GM21381 (cell line): ENCODE data around the gene HES3.
"Not testable (repeated sequence)": the region's sequence is repeated elsewhere in the genome, so short reads cannot be mapped to it uniquely, and the experiment has no call there.

Experiments used
- ATAC-seq: cut with Tn5 transposase; IDR thresholded peaks from one replicate; pipeline ENCODE4 v1.9.1; 2021; ENCODE audit warnings: mild to moderate bottlenecking, moderate library complexity; ENCODE audit not compliant: unreplicated experiment

The HES3 gene

DNA sequence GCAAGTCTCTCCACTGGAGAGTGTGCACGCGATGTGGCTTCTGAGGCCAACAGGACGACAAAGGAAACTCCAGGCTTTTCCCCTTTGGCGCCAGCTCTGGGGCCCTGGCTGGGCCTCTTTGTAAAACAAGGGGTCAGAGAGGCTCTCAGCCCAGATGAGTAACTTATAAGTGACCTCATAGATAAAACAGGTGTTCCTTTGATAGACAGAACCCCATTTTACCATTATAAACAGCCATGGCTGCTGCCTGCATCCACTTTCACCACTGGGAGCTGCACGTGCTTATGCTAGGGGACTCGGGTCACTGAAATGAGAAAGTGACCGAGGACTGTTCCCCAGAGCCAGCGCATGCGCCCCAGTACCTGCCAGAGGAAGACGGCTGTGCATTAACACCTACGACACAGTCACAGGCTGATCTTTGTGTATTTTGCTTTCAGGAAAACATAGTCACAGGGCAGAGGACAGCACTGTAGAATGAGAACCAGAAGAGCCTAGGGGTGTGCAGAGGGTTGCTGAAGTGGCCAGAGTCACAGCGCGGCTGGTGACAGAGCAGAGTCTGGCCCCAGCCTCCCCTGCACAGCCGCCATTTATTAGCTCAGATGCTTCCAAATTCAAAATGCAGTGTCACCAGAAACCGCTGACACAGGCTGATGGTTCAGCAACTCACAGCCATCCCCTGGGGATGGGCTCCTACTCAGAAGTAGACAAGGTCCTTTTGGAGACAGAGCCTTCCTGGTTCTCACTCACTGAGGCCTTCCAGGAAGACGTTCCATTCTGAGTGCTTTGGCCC is 25.4 kb upstream of the HES3 start:
- no peak for ATAC-seq

DNA sequence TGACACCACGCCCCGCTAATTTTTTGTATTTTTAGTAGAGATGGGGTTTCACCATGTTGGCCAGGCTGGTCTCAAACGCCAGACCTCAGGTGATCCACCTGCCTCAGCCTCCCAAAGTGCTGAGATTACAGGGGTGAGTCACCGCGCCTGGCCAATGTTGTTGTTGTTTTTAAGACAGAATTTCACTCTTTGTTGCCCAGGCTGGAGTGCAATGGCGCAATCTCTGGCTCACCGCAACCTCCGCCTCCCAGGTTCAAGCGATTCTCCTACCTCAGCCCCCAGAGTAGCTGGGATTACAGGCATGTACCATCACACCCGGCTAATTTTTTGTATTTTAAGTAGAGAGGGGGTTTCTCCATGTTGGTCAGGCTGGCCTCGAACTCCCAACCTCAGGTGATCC is 24.3 kb upstream of the HES3 start:
- ATAC-seq = not testable (repeated sequence)

DNA sequence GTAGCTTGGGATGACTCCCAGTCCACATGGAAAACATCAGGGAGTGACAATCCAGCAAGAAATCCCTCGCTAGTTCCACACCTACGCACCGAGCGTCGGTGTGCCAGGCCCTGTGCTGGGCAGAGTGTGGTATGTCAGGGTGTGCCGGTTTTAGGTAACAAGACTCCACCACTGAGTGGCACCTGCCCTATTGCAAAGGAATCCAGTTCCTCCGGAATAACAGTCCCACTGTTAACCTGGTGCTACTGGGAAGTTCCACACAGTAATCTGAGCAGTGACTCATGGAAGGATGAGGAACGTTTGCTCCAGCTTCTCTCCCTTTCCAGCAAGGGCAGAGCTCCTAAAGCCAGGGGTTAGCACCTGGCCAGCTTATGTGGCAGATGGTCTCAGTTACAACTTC is 23.7 kb upstream of the HES3 start:
- ATAC-seq = no peak

DNA sequence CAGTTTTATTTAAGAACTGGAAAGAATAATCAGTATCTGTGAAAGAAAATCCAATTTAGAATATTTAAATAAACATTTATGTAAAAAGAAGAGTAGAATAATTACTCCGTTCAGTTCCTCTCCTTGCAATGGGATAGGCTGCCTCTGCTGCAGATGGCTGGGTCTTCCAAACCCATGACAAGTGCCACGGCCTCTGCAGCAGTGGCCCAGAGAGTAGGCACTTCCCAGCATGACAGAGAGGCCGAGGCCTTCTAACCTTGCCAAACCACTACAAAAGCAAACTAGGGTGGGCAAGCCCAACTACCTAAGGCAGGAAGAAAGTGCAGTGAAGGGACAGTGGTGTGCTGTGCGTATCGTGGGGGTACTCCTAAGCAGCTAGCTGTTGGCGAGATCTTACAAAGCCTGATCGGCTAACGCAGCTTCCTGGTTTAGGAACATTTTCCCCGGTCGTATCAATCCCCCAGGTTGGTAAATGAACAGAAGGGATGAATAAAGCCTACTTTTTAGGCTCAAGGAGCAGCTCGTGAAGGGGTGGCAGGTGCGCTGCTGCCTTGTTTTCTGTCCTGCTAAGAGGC is 22.7 kb upstream of the HES3 start:
- ATAC-seq = no peak

DNA sequence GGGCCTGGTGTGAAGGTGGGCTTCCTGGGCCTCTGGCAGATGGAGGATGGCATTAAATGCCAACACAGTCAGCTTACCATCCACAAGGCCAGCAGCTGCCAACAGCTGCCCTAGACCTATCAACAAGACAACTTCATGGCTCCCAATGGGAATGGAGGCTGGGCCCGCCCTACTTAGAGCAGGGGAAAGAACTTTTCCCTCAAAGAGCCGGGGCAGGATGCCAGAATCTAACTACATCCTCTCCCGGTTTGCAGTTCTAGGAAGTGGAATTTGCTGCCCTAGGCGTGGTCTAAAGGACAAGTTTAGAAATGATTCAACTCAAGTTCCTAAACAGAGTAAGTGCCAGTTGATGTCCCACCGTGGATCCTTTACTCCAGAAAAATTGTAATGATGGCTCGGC is 21.3 kb upstream of the HES3 start:
- ATAC-seq = no peak

DNA sequence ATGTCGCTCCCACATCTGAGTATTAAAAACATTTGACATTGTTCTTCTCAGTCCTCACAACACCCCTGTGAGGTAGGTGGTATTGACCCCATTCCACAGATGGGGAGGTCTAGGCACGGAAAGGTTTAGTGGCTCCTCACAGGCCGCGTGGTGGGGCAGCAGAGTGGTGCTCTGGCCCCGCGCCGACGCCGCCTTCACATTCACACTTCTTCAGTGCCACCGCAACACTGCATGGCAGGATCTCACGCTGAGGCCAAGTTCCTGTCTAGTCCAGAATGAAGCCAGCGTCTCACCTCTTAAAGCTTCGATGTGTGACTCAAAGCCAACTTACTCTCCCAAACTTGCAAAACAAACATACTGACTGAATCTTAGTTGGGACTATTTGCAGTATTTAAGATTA is 20.4 kb upstream of the HES3 start:
- no peak for ATAC-seq

DNA sequence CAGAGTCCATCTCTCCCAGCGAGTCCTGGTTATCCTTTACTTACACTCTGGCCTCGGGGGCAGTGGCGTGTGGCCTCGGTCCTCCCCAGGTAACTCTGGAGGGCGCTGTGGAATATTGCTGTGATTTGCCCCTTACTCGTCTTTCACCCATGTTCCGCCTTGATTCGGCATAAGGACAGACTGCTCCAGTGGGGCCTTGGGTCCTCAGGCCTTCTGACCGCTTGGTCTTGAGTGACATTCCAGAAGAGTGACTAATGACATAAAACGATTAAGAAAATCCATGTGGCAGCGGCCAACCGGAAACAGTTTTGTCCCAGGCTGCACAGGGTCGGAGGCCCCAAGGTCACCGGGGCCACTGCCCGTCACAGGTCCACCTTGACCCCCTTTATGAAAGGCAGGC is 19.3 kb upstream of the HES3 start:
- ATAC-seq = no peak

DNA sequence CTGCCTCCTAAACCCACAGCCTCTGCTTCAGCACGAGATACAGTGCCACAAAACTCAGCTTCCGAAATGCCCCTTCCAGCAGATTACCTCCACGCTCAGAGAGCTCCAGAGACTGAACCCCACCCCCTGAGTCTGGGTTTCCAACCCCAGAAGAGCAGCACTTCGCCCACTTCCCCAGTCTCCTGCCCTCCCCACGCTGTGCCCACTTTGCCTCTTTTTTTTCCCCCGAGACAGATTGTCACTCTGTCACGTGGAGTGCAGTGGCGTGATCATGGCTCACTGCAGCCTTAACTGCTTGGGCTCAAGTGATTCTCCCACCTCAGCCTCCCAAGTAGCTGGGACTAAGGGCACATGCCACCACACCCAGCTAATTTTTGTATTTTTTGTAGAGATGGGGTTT is 18.3 kb upstream of the HES3 start:
- ATAC-seq = no peak

DNA sequence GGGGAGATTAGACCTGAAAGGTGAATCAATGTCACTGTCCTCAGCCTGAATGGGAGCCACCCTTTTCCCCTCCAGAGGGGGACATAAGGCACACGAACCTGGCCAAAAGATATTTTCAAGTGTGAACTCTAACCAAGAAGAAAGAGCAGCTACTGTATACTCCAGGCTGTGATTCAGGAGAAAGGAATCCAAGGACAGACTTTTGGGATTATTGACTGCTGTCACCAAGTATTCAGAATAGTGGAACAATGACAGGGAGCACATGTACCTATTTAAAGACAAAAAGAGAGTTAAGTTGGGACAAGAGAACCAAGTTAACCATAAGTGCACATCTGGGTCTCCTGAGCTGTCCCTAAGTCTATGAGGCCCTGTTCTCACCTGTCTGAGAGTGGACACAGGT is 10.6 kb upstream of the HES3 start:
- no peak for ATAC-seq

DNA sequence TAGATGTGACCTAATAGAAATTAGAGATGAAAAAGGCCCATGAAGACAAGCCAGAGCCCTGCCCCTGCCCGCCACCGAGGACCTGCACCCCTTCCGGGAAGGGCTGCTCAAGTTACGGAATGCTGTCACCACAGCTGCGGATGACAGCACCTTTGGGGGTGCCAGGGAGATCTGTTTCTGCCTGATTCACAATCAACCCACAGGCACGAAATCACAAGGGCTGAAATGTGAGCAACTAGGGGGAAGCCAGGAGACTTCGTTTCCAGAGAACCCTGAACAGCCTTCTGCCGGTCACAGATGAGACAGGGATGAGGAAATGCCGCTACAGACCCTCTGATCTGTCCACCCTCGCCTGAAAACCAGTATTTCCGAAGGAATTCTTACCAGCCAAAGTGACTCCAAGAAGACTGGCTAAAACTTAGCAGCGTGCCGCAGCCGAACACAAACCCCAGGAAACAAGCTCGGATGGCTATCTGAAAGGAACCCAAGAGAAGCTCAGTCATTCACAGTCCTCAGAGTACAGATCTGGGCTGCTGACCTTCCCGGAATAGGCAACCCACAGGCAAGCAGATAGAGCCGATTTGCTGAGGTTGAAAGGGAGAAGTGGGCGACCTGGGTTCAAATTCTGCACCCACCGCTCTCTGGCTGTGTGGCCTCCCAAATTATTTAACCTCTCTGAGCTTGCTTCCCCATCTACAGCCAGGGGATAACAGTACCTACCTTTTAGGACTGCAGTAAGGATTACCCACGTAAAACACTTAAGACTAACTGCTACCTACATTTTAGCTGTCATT is 9.3 kb upstream of the HES3 start:
- ATAC-seq = no peak

DNA sequence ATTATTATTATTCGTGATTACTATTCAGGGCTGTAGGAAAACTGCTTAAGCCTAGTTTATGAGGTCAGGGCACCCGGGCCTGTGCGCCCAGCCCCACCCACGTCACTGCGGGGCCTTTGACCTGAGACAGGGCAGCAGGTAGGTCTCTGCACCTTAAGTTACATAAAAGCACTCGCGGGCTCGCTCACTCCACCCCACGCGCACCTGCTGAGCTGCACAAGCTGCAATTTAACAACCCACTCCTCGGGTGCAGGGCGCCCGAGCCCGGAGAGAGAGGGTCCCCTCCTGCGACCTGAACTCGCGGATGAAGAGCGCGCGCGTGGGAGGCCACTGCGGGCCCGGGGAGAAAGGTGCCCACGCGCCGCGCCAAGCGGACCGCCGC is 8.7 kb upstream of the HES3 start:
- peak; percentile 16 for ATAC-seq

DNA sequence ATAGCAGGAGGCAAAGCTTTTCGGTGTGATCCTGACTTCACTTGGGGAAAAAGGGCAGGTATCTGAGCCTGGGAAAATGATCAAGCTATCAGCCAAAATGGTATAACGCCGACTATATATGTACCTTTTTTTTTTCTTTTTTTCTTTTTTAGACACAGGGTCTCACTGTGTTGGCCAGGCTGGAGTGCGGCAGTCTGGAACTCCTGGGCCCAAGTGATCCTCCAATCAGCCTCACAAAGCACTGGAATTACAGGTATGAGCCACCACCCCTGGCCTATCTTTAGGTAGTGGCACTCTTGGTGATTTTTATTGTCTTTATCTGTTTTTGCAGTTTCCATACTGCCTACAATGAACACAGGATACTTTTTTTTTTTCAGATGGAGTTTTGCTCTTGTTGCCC is 6.9 kb upstream of the HES3 start:
- no peak for ATAC-seq

DNA sequence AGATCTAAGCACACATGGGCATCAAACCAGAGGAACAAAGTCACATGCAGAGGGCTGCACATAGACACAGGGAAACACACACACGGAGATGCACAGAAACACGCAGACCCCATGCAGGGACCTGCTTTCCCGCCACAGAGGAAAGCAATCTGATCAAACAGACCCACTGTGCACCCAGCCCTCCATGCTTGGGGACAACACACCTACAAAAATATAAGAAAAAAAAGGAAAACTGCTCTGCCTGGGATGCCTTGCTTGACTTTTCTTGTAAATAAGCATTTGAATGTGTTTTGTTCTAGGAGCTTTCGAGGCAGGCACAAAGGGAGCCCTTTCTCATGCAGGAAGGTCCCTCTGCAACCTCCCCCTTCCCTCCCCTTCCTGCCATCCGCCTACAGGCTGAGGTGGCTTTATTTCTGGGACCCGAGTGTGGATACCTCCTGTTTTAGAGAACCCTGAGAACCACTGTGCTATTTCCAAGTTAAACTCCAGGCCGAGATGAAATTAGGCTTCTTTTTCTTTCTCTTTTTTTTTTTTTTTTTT is 4.7 kb upstream of the HES3 start:
- ATAC-seq = no peak

DNA sequence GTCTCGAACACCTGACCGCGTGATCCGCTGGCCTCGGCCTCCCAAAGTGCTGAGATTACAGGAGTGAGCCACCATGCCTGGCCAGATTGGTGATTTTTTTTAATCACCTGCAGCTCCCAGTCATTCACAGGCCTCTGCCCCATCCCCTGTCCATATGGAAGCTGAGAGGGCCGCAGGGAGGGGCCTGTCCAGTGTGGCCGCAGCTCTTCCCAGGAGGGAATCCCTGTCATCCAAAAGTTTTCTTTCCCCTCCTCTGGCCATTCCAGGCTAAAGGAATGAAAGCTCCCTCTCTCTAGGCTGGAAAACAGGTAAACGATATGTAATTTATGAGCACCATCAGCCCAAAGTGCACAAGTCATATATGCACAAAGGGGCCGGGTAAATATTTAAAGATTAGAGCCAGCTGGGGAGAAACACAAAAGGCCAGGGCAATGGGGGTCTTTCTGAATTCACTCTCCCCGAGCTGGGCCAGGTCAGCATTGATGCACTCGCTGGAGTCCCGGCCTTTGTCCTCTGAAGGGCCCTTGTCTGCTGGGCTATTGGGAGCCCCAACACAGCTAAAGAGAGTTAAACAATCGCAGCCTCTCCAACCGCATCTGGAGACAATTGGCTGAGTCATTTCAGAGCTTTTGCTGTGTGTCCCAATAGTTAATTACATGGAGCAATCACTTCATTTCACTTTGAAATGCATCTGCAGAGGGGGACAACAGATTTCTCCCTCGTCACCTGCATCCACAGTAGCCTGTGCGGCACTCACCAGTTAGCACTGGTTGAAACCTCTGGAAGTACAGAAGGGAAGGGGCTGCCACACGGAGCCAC is 3.8 kb upstream of the HES3 start:
- ATAC-seq = no peak

DNA sequence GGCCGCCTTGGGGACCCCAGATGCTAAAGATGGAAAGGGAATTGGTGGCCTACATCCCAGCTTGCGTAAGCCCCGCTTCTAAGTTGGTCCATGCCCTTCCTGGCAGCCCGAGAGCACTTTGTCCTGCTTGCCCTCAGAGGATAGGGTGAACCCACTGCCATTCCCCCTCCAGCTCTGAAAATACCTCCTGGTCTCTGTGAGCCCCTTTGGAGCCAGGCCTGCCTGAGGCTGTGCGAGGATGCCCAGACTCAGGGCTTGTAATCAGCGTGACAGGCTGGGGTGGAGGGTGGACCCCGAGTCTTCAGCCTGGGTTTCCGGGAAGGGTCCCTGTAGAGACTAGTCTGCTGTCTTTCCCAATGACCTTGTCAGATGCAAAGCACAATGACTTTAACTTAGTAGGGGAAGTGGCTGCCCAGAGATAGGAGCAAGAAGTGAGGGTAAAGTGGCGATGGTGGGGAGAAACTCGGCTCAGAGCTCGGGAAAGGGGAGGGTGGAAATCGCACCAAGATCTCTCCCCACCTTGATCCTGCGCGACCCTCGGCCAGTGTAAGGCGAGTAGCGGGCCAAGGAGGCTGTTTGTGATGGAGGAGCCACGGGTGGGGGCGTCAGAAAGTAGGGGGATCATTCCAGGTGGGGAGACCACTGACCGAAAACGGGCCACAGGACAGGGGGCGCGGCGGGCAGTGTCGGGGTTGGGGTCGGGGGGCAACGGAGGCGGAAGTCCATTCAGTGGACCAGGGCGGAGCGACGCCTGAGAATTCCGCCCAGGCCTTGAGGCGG is 2.7 kb upstream of the HES3 start:
- no peak for ATAC-seq

DNA sequence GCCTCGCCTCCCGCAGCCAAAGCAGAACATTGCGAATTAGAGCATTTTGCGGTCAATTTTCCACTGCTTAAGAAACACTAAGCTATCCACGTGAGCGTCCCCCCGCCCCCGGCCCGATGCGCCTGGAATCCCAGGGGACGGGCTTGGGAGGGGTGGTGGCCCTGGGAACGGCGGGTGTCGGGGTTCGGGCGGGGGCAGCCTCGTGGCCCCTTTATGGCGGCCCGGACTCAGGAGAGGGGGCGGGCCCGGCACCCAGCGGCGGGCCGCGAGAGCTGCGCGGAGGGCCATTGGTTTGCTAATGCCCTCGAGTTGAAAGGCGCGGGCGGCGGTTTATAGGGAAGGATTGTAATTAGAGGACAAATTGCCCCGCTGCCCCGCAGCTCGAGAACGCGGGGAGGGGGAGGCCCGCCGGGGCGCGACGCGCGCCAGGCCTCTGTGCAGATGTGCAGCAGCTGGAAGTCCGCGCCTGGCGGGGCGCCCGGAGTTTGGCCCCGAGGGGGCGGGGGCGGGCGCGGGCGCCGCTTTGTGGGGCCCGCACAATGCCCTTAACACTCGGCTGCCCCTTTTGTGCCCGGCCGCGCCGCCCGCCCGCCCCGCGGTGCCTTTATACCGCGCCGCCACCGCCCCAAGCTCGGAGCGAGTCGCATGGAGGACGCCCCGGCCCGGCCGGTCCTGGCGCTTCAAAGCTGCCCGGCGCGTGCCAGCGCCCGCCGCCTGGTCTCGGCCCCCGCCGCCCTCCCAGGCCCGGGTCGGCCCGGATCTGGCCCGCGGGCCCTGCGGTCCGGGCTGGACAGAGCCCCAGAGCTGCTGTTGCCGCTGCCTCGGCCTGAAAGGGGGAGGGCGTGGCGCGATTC is 1.9 kb upstream of the HES3 start:
- no peak for ATAC-seq

DNA sequence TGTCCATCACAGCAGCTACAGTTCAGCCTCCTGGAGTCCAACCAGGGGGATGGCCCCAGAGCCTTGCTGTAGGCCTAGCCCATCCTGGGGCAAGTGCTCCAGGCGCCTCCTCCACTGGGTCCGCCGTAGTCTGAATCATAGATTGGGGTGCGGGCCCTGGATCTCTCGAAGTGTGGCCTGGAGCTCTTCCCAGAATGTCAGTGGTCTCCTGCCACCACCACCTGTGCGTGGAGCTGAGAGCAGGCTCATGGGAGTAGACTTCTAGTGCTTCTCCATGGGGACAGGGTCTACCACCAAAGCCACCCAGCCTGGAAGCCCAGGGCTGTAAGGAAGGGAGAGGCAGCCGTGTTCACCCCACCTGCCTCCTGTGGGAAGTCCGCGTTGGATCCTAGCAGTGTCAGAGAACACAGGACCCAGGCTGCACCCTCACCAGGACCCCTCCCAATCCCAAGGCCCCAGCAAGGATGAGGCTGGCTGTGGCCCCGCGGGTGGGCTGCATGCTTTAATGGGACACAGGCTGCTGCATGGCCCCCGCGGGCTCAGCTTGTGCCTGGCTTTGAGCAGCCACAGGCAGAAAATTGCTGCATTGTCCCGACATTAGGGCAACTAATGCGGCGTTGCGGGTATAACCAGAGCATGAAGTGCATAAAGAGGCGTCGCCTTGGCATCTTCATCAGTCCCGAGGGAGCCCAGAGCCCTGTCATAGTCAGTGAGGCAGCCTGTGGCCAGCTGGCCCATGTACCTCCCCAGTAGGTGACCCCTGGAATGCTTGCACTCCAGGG is 735 bp upstream of the HES3 start:
- ATAC-seq = no peak

DNA sequence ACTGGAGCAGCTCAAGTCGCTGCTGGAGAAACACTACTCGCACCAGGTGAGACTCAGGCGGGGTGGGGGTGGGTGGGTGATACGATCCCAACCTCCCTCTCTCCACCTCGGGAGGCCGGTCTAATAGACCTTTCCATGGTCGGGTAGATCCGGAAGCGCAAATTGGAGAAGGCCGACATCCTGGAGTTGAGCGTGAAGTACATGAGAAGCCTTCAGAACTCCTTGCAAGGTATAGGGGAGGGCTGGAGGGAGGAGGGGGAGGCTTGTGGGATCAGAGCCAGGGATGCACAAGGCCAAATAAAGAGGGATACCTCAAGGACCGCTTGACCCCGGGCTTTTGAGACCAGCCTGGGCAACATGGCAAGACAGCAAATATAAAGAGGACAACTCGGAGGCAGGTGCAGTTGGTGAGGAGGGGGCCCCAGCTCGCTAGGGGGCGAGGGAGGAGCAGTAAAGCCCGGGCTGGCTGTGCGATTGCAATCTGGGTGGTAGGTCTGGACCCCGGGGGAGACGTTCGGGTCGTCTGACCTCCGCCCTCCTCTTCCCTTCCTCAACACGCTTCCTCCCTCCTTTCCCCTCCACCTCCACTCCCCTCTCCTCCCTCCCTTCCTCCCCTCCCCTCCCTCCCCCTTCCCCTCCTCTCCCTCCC is 546 bp downstream of the HES3 start:
- no peak for ATAC-seq
